Melanocyte of skin (primary cell): ENCODE measurements around the gene CD177. TPM values are rescaled to one million over a fixed set of nuclear protein-coding genes. Genes with fewer than 3 reads are reported as not detected.

Source experiments
- total RNA-seq, 2 donors: library from RNA; depleted of rRNA; stranded (reverse); fragments of >200 nt; gene quantifications; 2 replicates each; pipeline ENCODE4 v1.2.3, GENCODE V29; 2012

The CD177 gene, protein sequence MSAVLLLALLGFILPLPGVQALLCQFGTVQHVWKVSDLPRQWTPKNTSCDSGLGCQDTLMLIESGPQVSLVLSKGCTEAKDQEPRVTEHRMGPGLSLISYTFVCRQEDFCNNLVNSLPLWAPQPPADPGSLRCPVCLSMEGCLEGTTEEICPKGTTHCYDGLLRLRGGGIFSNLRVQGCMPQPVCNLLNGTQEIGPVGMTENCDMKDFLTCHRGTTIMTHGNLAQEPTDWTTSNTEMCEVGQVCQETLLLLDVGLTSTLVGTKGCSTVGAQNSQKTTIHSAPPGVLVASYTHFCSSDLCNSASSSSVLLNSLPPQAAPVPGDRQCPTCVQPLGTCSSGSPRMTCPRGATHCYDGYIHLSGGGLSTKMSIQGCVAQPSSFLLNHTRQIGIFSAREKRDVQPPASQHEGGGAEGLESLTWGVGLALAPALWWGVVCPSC
- not detected for total RNA-seq

GRCh38 chr19:43353606-43354304 is at the start of gene CD177:
TSS of gene CD177 (plus strand) at chr19:43353686. CDS start at chr19:43353715, 29 bp downstream.

Other genes starting within 250 kb of the CD177 start
- not detected for gene PSG5, start 167.2 kb upstream of the CD177 start, total RNA-seq
- gene PSG4, start 148.0 kb upstream of the CD177 start, total RNA-seq, result not detected
- not detected for gene PSG9, start 84.2 kb upstream of the CD177 start, total RNA-seq
- gene TEX101, start 61.2 kb downstream of the CD177 start, total RNA-seq, result not detected
- gene LYPD3, start 111.9 kb downstream of the CD177 start, total RNA-seq, result 1 to 10 TPM in 1 of 2 donors, under 1 TPM in 1; 0.67 to 1.4 TPM
- 10 to 100 TPM in 1 of 2 donors, 1 to 10 TPM in 1; 8.0 to 15.8 TPM for gene PHLDB3, start 151.1 kb downstream of the CD177 start, total RNA-seq
- 10 to 100 TPM; 64.4 to 66.3 TPM for gene ETHE1, start 173.5 kb downstream of the CD177 start, total RNA-seq
- gene ZNF575, start 179.5 kb downstream of the CD177 start, total RNA-seq, result under 1 TPM in 1 of 2 donors, not detected in 1; 0.34 TPM
- 10 to 100 TPM; 22.0 to 30.3 TPM for gene XRCC1, start 221.8 kb downstream of the CD177 start, total RNA-seq
- 1 to 10 TPM; 5.5 to 6.3 TPM for gene PINLYP, start 222.1 kb downstream of the CD177 start, total RNA-seq
- gene IRGQ, start 242.4 kb downstream of the CD177 start, total RNA-seq, result 10 to 100 TPM; 27.0 to 29.3 TPM
- 10 to 100 TPM; 14.1 to 14.3 TPM for gene ZNF576, start 242.9 kb downstream of the CD177 start, total RNA-seq